ENCODE data around the gene GIMAP7. TPM values are rescaled to one million over a fixed set of nuclear protein-coding genes. Genes with fewer than 3 reads are reported as not detected.
"Not testable (repeated sequence)": the region's sequence is repeated elsewhere in the genome, so short reads cannot be mapped to it uniquely, and the experiment has no call there.

The GIMAP7 gene
- total RNA-seq, 1 experiment from 2014 or later: not detected

DNA sequence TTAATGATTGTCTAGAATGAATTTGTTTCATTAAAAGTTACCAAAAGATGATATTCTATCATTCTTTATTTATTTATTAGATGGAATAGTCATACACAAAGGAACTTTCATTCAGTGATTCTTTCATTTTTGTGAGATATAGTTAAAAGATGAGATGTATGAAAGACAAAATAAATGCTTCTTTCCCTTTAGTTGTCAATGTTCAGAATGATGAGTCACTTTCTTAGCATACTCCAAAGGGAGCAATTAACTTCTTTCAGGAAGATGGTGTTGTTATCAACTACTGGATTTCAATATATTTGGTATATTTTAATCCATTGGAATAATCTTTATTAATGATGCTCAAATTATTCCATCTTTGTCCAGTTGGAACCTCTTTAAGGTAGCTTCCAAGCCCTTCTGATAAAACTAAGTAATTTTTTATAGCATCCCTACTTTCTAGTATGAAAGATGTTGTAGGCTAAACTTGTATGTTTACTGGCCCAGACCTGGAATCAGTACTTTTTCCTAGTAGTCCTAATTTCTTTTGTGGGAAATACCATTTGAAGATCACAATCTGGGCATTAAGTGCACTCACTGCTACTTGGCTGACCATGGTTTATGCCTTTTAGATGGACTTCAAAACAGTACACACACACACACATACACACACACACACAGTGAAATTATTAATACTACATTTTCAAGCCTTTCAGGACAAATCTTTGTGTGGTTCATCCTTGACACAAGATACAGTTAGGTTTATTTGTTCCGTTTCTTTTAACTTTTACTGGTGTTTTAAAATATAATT, 2.5 kb downstream of the GIMAP7 start:
- Histone ChIP-seq H2AFZ (ENCODE audit: low read length) (no peak overlapping the region), H3K79me2 (ENCODE audit: low read length) (no peaks in the 10 kb centered on the region), H3K4me1 (ENCODE audit: low read length) (no peaks in the 10 kb centered on the region), H3K36me3 (ENCODE audit: insufficient read depth, low read length) (no peaks in the 10 kb centered on the region), H3K4me2 (ENCODE audit: low read depth, low read length, poor library complexity, severe bottlenecking) (no peak overlapping the region), H3K27ac (ENCODE audit: low read length) (no peak overlapping the region), H3K27me3 (ENCODE audit: low read length) (no peaks in the 10 kb centered on the region), H3K4me3 (ENCODE audit: low read length) (no peak overlapping the region), H3K9ac (ENCODE audit: low read length) (no peak overlapping the region), H4K20me1 (ENCODE audit: insufficient read depth, low read depth, low read length) (no peaks in the 10 kb centered on the region), H3K9me3 (ENCODE audit: low read length) (no peaks in the 10 kb centered on the region), H3K9me2 (replicated peaks; ENCODE audit: insufficient read depth, low read length) (no peaks in the 10 kb centered on the region)
- DNase-seq: no peak

DNA sequence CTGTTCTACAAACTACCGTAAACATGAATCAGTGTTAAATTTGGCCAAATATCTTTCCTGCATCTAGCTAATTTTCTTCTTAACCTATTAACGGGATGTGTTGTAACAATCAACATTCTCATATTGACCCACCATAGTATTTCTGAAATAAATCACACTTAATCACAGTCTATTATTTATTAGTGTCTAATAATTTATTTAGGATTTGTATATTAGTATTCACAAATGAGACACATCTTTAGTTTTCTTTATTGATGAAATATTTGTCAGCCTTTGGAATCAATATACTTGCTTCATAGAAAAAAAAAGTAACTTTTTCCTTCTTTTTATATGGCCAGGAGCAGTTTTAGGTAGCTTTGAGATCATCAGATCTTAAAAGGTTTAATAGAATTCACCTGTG, 4.6 kb downstream of the GIMAP7 start:
- Histone ChIP-seq H3K9ac (ENCODE audit: low read length) (no peak overlapping the region), H3K4me3 (ENCODE audit: low read length) (no peak overlapping the region)

DNA sequence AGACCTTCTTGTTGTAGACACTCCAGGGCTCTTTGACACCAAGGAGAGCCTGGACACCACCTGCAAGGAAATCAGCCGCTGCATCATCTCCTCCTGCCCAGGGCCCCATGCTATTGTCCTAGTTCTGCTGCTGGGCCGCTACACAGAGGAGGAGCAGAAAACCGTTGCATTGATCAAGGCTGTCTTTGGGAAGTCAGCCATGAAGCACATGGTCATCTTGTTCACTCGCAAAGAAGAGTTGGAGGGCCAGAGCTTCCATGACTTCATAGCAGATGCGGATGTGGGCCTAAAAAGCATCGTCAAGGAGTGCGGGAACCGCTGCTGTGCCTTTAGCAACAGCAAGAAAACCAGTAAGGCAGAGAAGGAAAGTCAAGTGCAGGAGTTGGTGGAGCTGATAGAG, 5.5 kb downstream of the GIMAP7 start:
- H3K9me3 ChIP-seq (ENCODE audit: low read length): no peaks in the 10 kb centered on the region
- no peaks in the 10 kb centered on the region for H3K36me3 ChIP-seq (ENCODE audit: insufficient read depth, low read length)
- no peak overlapping the region for H3K27ac ChIP-seq (ENCODE audit: low read length)
- H3K9ac ChIP-seq (ENCODE audit: low read length): no peak overlapping the region
- no peaks in the 10 kb centered on the region for H4K20me1 ChIP-seq (ENCODE audit: insufficient read depth, low read depth, low read length)
- no peaks in the 10 kb centered on the region for H3K79me2 ChIP-seq (ENCODE audit: low read length)
- H3K4me1 ChIP-seq (ENCODE audit: low read length): no peaks in the 10 kb centered on the region
- no peaks in the 10 kb centered on the region for H3K9me2 ChIP-seq (replicated peaks; ENCODE audit: insufficient read depth, low read length)
- no peak overlapping the region for H3K4me2 ChIP-seq (ENCODE audit: low read depth, low read length, poor library complexity, severe bottlenecking)
- no peak overlapping the region for H3K4me3 ChIP-seq (ENCODE audit: low read length)
- no peaks in the 10 kb centered on the region for H3K27me3 ChIP-seq (ENCODE audit: low read length)
- DNase-seq: no peak
- no peak overlapping the region for H2AFZ ChIP-seq (ENCODE audit: low read length)

More for the DNA sequence above, 4.6 kb downstream of the GIMAP7 start:
- Histone ChIP-seq H3K27me3 (ENCODE audit: low read length) (no peaks in the 10 kb centered on the region), H3K27ac (ENCODE audit: low read length) (no peak overlapping the region), H3K4me2 (ENCODE audit: low read depth, low read length, poor library complexity, severe bottlenecking) (no peak overlapping the region), H3K79me2 (ENCODE audit: low read length) (no peaks in the 10 kb centered on the region), H2AFZ (ENCODE audit: low read length) (no peak overlapping the region), H4K20me1 (ENCODE audit: insufficient read depth, low read depth, low read length) (no peaks in the 10 kb centered on the region), H3K9me3 (ENCODE audit: low read length) (no peaks in the 10 kb centered on the region), H3K36me3 (ENCODE audit: insufficient read depth, low read length) (no peaks in the 10 kb centered on the region), H3K4me1 (ENCODE audit: low read length) (no peaks in the 10 kb centered on the region), H3K9me2 (replicated peaks; ENCODE audit: insufficient read depth, low read length) (no peaks in the 10 kb centered on the region)
- no peak for DNase-seq

DNA sequence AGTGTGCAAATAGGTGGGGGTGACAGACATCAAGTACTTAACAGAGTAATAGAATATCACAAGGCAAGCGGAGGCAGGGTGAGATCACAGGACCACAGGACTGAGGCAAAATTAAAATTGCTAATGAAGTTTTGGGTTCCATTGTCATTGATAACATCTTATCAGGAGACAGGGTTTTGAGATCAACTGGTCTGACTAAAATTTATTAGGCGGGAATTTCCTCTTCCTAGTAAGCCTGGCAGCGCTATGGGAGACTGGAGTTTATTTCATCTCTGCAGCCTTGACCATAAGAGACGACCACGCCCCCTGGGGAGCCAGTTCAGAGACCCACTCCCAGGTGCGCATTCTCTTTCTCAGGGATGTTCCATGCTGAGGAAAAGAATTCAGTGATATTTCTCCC, 8.3 kb downstream of the GIMAP7 start:
- H3K27ac ChIP-seq (ENCODE audit: low read length): not testable (repeated sequence)

DNA sequence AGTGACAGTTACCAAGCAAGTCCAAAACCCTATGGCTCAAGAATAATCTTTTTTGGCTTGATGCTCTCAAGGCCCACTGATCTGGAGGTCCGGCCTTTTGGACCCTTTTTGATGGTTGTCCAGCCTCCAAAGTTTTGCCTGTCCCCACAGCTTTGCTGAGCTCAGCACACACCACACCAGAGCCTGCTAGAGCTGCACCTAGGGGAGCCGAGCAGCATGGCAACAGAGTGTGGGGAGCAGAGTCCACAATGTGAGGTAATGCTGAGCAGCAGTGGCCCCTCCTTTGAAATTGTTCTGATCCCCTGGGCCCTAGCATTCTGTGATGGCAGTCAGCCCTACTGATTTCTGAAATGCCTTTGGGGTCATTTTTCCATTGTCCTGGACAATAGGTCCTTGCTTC, 9.3 kb downstream of the GIMAP7 start:
- H3K4me3 ChIP-seq (ENCODE audit: low read length): no peak overlapping the region
- no peaks in the 10 kb centered on the region for H3K27me3 ChIP-seq (ENCODE audit: low read length)
- no peak overlapping the region for H3K4me2 ChIP-seq (ENCODE audit: low read depth, low read length, poor library complexity, severe bottlenecking)
- H4K20me1 ChIP-seq (ENCODE audit: insufficient read depth, low read depth, low read length): no peaks in the 10 kb centered on the region
- H3K4me1 ChIP-seq (ENCODE audit: low read length): no peaks in the 10 kb centered on the region
- H3K9ac ChIP-seq (ENCODE audit: low read length): no peak overlapping the region
- no peaks in the 10 kb centered on the region for H3K36me3 ChIP-seq (ENCODE audit: insufficient read depth, low read length)
- H3K9me2 ChIP-seq (replicated peaks; ENCODE audit: insufficient read depth, low read length): no peaks in the 10 kb centered on the region
- DNase-seq: no peak
- no peaks in the 10 kb centered on the region for H3K9me3 ChIP-seq (ENCODE audit: low read length)
- H3K79me2 ChIP-seq (ENCODE audit: low read length): no peaks in the 10 kb centered on the region
- H2AFZ ChIP-seq (ENCODE audit: low read length): no peak overlapping the region
- H3K27ac ChIP-seq (ENCODE audit: low read length): no peak overlapping the region

More for the DNA sequence above, 8.3 kb downstream of the GIMAP7 start:
- H3K4me3 ChIP-seq (ENCODE audit: low read length); H4K20me1 ChIP-seq (ENCODE audit: insufficient read depth, low read depth, low read length); H3K4me2 ChIP-seq (ENCODE audit: low read depth, low read length, poor library complexity, severe bottlenecking); H3K36me3 ChIP-seq (ENCODE audit: insufficient read depth, low read length); H3K9me2 ChIP-seq (replicated peaks; ENCODE audit: insufficient read depth, low read length); H3K79me2 ChIP-seq (ENCODE audit: low read length); H3K9ac ChIP-seq (ENCODE audit: low read length); H3K27me3 ChIP-seq (ENCODE audit: low read length); H2AFZ ChIP-seq (ENCODE audit: low read length); DNase-seq; H3K9me3 ChIP-seq (ENCODE audit: low read length); H3K4me1 ChIP-seq (ENCODE audit: low read length): not testable (repeated sequence)

DNA sequence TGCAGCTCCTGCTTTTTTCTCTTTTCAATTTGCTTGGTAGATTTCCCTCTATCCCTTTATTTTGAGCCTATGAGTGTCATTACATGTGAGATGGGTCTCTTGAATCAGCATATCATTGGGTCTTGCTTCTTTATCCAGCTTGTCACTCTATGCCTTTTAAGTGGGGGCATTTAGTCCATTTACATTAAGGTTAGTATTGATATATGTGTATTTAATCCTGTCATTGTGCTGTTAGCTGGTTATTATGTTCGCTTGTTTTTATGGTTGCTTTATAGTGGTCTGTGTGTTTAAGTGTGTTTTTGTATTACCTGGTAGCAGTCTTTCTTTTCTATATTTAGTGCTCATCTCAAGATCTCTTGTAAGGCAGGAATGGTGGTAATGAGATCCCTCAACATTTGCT, 17.0 kb downstream of the GIMAP7 start:
- Histone ChIP-seq H3K27me3 (ENCODE audit: low read length) (no peaks in the 10 kb centered on the region), H3K4me2 (ENCODE audit: low read depth, low read length, poor library complexity, severe bottlenecking) (no peak overlapping the region), H3K36me3 (ENCODE audit: insufficient read depth, low read length) (no peaks in the 10 kb centered on the region), H3K4me1 (ENCODE audit: low read length) (no peaks in the 10 kb centered on the region), H3K27ac (ENCODE audit: low read length) (no peak overlapping the region), H4K20me1 (ENCODE audit: insufficient read depth, low read depth, low read length) (no peaks in the 10 kb centered on the region), H3K79me2 (ENCODE audit: low read length) (no peaks in the 10 kb centered on the region), H3K9me3 (ENCODE audit: low read length) (no peaks in the 10 kb centered on the region), H2AFZ (ENCODE audit: low read length) (no peak overlapping the region), H3K4me3 (ENCODE audit: low read length) (no peak overlapping the region), H3K9ac (ENCODE audit: low read length) (no peak overlapping the region), H3K9me2 (replicated peaks; ENCODE audit: insufficient read depth, low read length) (no peaks in the 10 kb centered on the region)
- no peak for DNase-seq

DNA sequence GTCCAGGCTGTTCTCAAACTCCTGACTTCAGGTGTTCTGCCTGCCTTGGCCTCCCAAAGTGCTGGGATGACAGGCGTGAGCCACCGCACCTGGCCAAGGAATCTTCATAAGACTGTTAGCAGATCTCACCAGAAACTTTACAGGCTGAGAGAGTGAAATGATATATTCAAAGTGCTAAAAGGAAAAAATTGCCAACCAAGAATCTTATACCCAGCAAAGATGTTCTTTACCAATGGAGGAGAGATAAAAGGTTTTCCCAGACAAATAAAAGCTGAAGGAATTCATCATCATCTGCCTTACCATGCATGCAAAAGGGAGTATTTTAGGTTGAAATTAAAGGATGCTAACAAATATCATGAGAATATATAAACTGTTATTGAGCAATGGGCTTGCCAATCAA, 23.6 kb downstream of the GIMAP7 start:
- Histone ChIP-seq H3K27ac (ENCODE audit: low read length) (no peak overlapping the region), H3K4me2 (ENCODE audit: low read depth, low read length, poor library complexity, severe bottlenecking) (no peak overlapping the region), H3K79me2 (ENCODE audit: low read length) (no peaks in the 10 kb centered on the region), H3K27me3 (ENCODE audit: low read length) (0 out of 2 replicates have a peak, but pooled peaks cover 2% of the 10 kb centered on the region), H4K20me1 (ENCODE audit: insufficient read depth, low read depth, low read length) (no peaks in the 10 kb centered on the region), H3K4me3 (ENCODE audit: low read length) (no peak overlapping the region), H3K4me1 (ENCODE audit: low read length) (no peaks in the 10 kb centered on the region), H3K9me2 (replicated peaks; ENCODE audit: insufficient read depth, low read length) (no peaks in the 10 kb centered on the region), H3K9ac (ENCODE audit: low read length) (no peak overlapping the region), H3K36me3 (ENCODE audit: insufficient read depth, low read length) (no peaks in the 10 kb centered on the region), H3K9me3 (ENCODE audit: low read length) (no peaks in the 10 kb centered on the region), H2AFZ (ENCODE audit: low read length) (no peak overlapping the region)
- DNase-seq: no peak

DNA sequence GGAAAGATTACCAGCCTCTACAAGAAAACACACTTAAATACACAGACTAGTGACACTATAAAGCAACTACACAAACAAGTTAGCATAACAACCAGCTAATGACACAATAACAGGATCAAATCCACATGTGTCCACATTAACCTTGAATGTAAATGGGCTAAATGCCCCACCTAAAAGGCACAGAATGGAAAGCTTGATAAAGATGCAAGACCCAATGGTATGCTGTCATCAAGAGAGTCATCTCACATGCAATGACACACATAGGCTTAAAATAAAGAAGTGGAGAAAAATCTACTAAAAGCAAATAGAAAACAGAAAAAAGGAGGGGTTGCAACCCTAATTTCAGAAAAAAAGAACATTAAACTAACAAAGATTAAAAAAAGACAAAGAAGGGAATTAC, 38.5 kb downstream of the GIMAP7 start:
- no peak overlapping the region for H3K4me3 ChIP-seq (ENCODE audit: low read length)

More for the DNA sequence above, 38.5 kb downstream of the GIMAP7 start:
- no peaks in the 10 kb centered on the region for H4K20me1 ChIP-seq (ENCODE audit: insufficient read depth, low read depth, low read length)
- no peak overlapping the region for H3K9ac ChIP-seq (ENCODE audit: low read length)
- H3K4me1 ChIP-seq (ENCODE audit: low read length): no peaks in the 10 kb centered on the region
- no peak overlapping the region for H3K4me2 ChIP-seq (ENCODE audit: low read depth, low read length, poor library complexity, severe bottlenecking)
- no peaks in the 10 kb centered on the region for H3K27me3 ChIP-seq (ENCODE audit: low read length)
- H2AFZ ChIP-seq (ENCODE audit: low read length): no peak overlapping the region
- H3K27ac ChIP-seq (ENCODE audit: low read length): no peak overlapping the region
- no peak for DNase-seq
- H3K9me2 ChIP-seq (replicated peaks; ENCODE audit: insufficient read depth, low read length): no peaks in the 10 kb centered on the region
- H3K36me3 ChIP-seq (ENCODE audit: insufficient read depth, low read length): no peaks in the 10 kb centered on the region
- no peaks in the 10 kb centered on the region for H3K79me2 ChIP-seq (ENCODE audit: low read length)
- no peaks in the 10 kb centered on the region for H3K9me3 ChIP-seq (ENCODE audit: low read length)

All from Karpas-422 (cell line).